GM18502 (cell line): ENCODE measurements around the gene ALDOC.
"Not testable (repeated sequence)": the region's sequence is repeated elsewhere in the genome, so short reads cannot be mapped to it uniquely, and the experiment has no call there.

Experiments
- ATAC-seq: cut with Tn5 transposase; IDR thresholded peaks from one replicate; pipeline ENCODE4 v1.9.1; 2021; ENCODE audit warnings: mild to moderate bottlenecking; ENCODE audit not compliant: unreplicated experiment, poor library complexity

The ALDOC gene

DNA sequence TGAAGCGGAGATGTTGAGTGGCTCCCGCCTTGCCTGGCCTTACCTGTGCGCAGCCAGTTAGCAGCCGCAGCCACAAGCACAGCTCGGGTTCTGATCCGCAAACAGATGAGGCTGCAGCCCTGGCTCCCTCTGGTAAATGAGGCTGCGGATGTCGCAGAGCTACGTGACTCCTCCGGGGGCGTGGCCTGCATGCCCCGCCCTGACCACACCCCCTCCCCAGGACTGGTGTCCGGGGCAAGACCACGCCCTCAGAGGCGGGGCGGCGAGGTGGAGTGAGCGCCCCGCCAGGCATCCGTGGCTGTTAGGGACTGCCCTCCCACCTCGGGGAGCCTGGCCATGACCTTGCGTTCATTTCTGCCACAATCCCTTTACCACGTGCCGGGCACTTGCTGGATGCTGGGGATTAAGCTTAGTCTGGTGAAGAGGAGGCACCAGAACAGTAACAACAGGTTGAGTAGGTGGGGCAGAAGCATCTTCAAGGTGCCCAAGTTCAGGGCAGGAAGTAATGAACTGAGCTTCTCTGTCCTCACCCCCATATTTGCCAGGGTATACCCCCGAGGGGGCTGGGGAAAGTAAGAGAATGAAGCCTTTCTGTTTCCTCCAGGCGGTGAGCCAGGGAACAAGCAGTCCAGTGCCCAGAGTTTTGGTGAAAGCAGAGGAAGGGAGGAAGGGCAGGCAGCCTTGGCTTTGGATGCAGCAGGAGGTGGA lies at the start of gene ALDOC:
Gene ALDOC (minus strand): TSS at position 138 of the 708 bp plus-strand sequence. CDS start 1,363 bp downstream, outside the sequence.
- ATAC-seq: peak; percentile 85

- ATAC-seq: no peak
Observed at GRCh38 chr17:28624148-28624547, 47.5 kb upstream of the ALDOC start.

DNA sequence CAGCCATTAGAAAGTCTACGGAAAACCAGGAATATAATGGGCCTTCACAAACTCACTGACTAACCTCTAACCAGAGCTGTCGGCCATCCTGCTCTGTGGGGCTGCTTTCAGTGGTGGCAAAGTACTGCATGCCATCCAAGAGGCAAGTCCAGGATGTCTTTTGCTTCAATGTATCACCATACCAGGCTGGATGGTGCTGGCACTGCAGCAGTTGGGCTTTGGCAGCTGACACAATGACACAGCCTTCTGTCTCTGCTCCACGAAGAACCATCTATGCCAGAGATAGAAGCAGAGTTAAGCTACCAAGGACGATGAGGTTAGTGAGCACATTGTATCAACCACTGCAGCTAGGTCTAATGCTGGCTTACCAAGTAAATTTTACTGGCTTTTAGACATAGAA lies 47.0 kb upstream of the ALDOC start:
- ATAC-seq: no peak

DNA sequence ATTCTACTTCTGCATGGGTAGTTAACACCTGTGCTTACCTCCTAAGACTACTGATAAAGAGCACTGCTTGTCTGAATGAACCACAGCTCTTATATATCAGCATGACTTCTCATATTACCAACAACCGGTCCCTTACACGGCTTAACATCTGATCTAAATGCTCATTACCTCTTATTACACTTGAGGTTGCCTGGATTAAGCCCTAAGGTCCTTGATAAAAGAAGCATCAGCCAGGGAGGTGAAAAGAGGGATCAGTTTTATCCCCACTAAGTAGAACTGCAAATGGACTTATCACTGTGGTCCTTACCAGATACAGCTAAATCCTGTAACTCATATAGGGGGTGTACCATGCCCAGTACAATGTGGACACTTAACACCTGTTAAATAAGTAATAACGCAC lies 45.5 kb upstream of the ALDOC start:
- ATAC-seq: no peak

GRCh38 chr17:28620010-28620409 lies 43.3 kb upstream of the ALDOC start:
- ATAC-seq: no peak

GRCh38 chr17:28618464-28618863 lies 41.8 kb upstream of the ALDOC start:
- ATAC-seq: no peak

DNA sequence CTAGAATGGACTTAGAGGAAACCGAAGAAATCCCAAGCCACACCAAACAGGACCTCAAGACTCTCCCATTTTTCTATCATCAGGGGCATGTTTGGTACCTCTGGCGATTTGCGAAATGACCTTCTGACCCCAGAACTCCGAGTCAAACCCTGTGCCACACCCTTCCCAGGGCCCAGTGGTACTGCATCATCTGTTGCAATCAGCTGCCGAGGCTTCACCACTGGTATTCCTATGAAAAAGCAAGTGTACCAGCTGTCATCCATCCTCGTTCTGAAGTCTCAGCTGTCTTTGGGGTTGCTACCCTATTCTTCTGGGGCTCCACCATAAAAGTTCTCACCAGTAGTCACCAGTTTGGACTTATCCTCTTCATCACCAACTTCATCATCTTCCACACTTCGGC lies 39.6 kb upstream of the ALDOC start:
- ATAC-seq: no peak

DNA sequence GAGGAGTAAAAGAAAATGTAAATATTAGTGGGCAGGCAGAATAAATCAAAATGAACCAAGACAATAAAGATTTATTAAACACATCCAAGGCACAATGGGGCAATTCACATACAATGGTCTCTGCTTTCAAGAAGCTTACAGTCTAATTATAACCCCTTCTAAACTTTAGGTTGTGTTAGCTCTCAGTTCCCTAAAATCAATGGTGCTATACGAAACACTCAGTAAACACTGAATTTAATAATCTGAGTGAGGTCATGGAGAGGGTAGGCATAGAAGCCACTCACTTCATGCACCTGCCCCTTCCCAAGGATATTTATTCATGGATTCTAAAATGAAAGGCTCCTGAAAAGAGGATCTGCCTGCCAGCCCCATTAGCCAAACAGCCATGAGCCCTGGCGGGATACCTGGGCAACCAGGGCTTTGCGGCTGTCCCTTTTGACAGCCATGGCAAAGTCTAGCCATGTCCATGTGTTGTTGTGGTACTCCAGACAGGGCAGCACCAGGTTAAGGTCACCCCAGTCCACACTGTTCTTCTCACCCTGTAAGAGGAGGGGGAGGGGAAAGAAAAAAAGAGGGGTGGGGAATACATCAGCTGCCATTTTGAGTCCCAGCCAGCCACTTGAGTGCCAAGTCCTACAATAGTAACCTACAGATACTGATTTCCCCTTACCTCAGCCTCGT lies 38.7 kb upstream of the ALDOC start:
- ATAC-seq: no peak

DNA sequence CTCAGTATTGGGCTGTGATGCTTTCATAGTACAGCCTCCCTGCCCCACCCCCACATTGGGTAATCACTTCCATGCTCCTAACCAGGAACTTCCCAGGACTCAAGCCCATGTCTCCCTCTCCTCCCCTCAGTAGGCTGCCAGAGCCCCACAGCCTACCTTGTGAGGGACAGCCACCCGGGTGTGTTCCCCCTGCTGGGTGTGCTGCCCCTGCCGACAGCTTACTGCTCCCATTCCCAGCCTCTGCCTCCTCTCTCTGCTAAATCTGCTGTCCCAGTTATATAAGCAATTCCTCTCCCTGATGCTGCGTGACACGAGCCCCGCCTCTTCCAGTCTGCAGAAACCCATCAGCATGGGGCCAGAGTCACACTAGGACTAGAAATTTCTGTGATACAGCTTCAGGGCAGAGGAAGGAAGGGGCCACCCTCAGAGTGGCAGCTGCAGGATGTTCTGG lies 37.3 kb upstream of the ALDOC start, which contains the start of gene RSKR:
Gene RSKR (minus strand): TSS at position 255 of the 451 bp plus-strand sequence. CDS start 24 bp downstream, at position 231.
- no peak for ATAC-seq

GRCh38 chr17:28612936-28613872 lies 36.5 kb upstream of the ALDOC start:
- no peak for ATAC-seq

GRCh38 chr17:28612531-28612930 lies 35.8 kb upstream of the ALDOC start:
- no peak for ATAC-seq

- ATAC-seq: no peak
Observed at GRCh38 chr17:28610376-28610775, 33.7 kb upstream of the ALDOC start.

DNA sequence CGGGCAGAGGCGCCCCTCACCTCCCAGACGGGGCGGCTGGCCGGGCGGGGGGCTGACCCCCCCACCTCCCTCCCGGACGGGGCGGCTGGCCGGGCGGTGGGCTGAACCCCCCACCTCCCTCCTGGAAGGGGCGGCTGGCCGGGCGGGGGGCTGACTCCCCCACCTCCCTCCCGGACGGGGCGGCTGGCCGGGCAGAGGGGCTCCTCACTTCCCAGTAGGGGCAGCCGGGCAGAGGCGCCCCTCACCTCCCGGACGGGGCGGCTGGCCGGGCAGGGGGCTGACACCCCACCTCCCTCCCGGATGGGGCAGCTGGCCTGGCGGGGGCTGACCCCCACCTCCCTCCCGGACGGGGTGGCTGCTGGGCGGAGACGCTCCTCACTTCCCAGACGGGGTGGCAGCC lies 27.3 kb upstream of the ALDOC start:
- not testable (repeated sequence) for ATAC-seq

GRCh38 chr17:28599311-28600184 lies 22.9 kb upstream of the ALDOC start:
- ATAC-seq: peak; percentile 49

DNA sequence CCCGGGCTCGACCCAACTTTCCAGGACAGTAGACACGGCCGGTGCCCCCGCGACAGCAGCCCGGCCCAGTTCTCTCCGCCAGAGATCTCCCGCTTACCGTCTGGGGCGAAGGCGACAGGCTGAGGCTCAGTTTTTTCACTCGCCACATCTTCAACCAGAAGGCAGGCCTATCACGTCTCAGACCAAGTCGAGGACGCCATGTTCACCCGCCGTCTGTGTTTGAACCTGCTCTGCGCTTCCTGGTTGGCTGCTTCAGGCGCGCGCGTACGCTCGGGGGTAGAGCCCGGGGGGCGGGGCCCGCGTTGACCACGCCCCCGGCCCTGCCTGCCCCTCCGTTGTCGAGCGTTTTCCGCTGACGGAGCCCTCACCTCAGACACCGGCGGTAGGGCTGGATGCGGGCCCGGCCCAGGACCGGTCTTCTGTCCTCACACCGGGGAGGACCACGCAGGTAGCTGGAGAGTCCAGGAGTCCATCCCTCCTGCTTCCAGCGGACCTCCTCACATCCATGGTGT lies 22.2 kb upstream of the ALDOC start, which contains the start of gene SPAG5:
Gene SPAG5 (minus strand): TSS at position 227 of the 512 bp plus-strand sequence. CDS start 79 bp downstream, at position 148.
- ATAC-seq: peak; percentile 84

DNA sequence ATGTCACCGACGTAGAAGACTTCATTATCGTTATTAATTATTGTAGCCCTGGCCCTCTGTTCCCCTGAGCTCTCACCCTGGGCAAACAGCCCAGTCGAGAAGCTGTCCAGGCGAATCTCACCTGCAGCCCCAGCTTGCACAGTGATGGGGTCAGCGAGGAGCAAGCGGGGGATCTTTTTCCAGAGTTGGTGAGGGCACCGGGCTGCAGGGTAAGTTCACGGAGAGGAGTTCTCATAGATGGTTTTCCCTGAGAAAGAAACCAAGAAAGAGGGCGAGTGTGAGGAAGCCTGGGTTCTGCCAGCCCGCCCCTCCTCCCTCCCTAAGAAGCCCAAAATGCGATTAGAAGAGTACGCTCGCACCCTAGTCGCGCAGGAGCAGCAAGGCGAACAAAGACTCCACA lies 21.7 kb upstream of the ALDOC start:
- ATAC-seq: peak; percentile 7

DNA sequence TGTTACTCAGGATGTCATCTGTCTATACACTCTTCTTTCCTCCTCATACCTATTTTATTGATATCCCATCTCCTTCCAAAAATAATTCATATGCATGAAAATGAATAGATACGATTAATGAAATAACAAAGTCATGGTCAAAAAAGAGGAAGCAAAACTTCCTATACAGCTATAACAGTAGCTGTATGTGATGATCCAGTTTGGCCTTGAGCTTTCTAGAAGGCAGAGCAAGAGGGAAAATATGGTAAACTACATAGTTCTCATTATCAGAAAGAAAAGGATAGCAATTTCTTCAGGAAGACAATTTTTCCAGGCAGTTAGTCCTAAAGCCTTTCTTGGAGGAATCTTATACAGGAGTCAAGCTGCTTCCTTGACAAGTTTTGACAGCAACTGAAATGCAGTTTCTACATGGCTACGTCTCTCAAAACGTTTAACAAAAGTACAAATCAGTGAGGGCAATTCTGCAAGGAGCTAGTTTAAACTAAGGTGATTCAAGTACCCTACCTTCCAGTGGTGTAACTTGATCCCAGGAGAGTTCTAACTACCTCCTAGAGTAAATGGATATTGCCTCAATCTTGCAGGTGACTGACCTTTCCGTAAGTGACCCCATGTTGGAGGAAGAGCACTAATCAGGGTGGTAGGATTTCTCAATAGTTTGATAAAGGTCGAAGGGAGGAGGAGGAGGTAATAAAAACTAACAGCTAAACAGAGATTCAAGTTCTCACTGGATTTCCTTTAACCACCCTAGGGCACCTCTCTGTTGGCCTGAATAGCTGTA lies 21.1 kb upstream of the ALDOC start:
- no peak for ATAC-seq

DNA sequence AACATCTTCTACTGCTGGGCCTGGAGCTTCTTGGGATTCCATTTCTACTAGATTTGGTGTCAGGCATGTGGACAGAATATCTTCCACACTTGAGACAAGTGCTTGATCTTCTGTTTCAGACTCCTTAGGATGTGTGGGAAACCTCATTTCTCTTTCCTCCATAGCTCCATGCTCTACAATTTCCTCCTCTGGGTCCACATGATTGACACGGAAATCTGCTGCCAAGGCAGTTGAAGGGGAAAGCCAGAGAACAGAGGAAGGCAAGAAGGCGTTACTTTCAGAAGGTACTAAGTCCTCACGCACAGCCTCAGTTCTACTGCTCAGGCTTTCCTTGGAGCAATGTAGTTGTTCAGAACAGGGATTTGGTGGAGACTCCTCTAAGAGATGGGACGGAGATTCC lies 15.6 kb upstream of the ALDOC start:
- no peak for ATAC-seq

DNA sequence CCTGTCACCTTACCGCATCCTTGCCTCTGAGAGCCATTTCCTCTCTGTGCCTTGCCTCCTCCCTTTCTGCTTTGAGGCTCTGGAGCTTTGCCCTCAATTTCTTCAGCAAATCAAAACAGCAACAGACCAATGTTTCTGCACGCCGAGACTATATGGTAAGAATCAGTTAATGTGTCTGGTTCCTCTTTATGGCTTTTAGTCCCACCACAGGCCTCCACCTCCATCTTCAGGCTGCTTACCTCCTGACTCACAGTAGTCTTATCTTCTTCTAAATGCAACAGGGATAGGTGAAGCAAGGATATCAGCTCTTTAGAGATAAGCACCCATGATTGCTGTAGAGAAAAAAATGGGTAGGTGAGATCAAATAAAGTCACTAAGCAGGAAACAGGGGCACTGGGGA lies 9.2 kb upstream of the ALDOC start:
- ATAC-seq: no peak
